ENCODE results near the gene SLC22A31. TPM values are rescaled to one million over a fixed set of nuclear protein-coding genes. Genes with fewer than 3 reads are reported as not detected.

Gene SLC22A31
- total and polyA plus RNA-seq, 2 experiments from 2014 or later = 2.1 to 13.8 TPM

DNA sequence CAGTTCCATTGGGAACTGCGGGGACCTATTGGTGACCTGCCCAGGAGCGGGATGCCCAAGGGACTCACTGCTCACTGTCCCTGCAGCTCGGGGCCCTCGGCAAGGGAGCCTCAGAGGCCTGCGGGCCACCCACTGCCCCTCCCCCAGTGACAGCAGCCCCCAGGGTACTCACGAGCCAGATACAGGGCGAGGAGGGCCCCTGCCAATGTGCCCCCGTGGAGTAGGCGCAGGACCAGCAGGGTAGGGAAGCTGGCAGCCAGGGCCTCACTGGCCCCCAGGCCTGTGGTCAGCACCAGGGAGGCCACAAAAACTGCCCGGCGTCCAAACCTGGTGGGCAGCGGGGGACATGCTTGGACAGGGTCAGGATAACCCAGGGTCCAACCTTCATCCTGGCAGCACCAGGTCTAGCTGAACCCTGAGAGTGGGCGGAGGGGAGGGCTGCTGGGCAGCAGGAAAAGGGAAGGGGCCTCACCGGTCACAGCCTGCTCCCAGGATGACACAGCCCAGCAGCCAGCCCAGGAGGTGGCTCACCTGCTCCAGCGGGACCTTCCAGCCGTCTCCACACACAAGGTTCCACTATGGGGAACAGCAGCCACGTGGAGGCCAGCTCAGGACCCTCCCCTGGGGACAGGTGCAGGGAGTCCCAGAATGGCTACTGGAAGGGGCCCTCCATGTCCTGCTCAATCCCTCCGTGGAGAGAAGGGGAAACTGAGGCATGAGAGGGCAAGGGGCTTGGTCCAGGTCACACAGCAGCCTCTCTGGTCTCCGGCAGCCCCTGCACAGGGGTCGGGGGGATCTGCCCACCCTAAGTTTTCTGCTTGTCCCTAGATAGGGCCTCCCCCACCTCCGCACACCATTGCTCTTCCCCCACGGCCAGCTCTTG, 855 bp downstream of the SLC22A31 start (continued):
- TF ChIP-seq, protein P1, sequence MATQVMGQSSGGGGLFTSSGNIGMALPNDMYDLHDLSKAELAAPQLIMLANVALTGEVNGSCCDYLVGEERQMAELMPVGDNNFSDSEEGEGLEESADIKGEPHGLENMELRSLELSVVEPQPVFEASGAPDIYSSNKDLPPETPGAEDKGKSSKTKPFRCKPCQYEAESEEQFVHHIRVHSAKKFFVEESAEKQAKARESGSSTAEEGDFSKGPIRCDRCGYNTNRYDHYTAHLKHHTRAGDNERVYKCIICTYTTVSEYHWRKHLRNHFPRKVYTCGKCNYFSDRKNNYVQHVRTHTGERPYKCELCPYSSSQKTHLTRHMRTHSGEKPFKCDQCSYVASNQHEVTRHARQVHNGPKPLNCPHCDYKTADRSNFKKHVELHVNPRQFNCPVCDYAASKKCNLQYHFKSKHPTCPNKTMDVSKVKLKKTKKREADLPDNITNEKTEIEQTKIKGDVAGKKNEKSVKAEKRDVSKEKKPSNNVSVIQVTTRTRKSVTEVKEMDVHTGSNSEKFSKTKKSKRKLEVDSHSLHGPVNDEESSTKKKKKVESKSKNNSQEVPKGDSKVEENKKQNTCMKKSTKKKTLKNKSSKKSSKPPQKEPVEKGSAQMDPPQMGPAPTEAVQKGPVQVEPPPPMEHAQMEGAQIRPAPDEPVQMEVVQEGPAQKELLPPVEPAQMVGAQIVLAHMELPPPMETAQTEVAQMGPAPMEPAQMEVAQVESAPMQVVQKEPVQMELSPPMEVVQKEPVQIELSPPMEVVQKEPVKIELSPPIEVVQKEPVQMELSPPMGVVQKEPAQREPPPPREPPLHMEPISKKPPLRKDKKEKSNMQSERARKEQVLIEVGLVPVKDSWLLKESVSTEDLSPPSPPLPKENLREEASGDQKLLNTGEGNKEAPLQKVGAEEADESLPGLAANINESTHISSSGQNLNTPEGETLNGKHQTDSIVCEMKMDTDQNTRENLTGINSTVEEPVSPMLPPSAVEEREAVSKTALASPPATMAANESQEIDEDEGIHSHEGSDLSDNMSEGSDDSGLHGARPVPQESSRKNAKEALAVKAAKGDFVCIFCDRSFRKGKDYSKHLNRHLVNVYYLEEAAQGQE (IDR thresholded peaks at IDR 0.05; ENCODE audit: unreplicated experiment) = no peak
- TF ChIP-seq CREB1 (CRISPR knock-in tag; IDR thresholded peaks at IDR 0.05; ENCODE audit: low read depth) (no peak), EZH2 (IDR thresholded peaks at IDR 0.05; ENCODE audit: low read depth, unreplicated experiment) (no peak), ZNF114 (CRISPR knock-in tag; IDR thresholded peaks at IDR 0.05) (no peak), ZNF331 (CRISPR knock-in tag; IDR thresholded peaks at IDR 0.05; ENCODE audit: low read depth) (no peak), STAT1 (IDR thresholded peaks at IDR 0.05; ENCODE audit: unreplicated experiment) (no peak)
- TF ChIP-seq, protein P2, sequence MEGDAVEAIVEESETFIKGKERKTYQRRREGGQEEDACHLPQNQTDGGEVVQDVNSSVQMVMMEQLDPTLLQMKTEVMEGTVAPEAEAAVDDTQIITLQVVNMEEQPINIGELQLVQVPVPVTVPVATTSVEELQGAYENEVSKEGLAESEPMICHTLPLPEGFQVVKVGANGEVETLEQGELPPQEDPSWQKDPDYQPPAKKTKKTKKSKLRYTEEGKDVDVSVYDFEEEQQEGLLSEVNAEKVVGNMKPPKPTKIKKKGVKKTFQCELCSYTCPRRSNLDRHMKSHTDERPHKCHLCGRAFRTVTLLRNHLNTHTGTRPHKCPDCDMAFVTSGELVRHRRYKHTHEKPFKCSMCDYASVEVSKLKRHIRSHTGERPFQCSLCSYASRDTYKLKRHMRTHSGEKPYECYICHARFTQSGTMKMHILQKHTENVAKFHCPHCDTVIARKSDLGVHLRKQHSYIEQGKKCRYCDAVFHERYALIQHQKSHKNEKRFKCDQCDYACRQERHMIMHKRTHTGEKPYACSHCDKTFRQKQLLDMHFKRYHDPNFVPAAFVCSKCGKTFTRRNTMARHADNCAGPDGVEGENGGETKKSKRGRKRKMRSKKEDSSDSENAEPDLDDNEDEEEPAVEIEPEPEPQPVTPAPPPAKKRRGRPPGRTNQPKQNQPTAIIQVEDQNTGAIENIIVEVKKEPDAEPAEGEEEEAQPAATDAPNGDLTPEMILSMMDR (conservative IDR thresholded peaks at IDR 0.05; ENCODE audit: low read depth in 2 of 2) = no peak

GRCh38 chr16:89198417-89199240, 1.7 kb downstream of the SLC22A31 start:
- H3K36me3 Mint-ChIP-seq (ENCODE audit: low read depth) = peaks cover 2% of the 10 kb centered on the region; the same call in 1 of the 3 replicates
- H3K36me3 ChIP-seq (ENCODE audit: insufficient read depth) = no peaks in the 10 kb centered on the region
- H3K4me2 ChIP-seq = no peak overlapping the region
- peaks cover 7% of the 10 kb centered on the region; the same call in 1 of the 2 replicates for H3K4me1 ChIP-seq (ENCODE audit: insufficient read depth)
- H3K27me3 Mint-ChIP-seq (ENCODE audit: insufficient read depth, low read depth, poor library complexity) = peaks cover 33% of the 10 kb centered on the region
- H3K4me3 ChIP-seq = no peak overlapping the region
- H3K9me2 ChIP-seq (ENCODE audit: insufficient read depth) = no peaks in the 10 kb centered on the region
- H3F3A ChIP-seq (replicated peaks; ENCODE audit: low read depth) = 0 out of 2 replicates have a peak, but pooled peaks cover 6% of the 10 kb centered on the region
- peaks cover 5% of the 10 kb centered on the region; the same call in 2 of the 3 replicates for H3K4me1 Mint-ChIP-seq
- peaks cover 7% of the 10 kb centered on the region; the same call in 2 of the 3 replicates for H3K9me3 Mint-ChIP-seq
- no peaks in the 10 kb centered on the region for H4K20me1 ChIP-seq (replicated peaks; ENCODE audit: insufficient read depth)
- no peak overlapping the region for H3K4me3 Mint-ChIP-seq
- H3K27ac ChIP-seq (ENCODE audit: low read depth) = no peak overlapping the region
- DNase-seq (ENCODE audit: low spot score) (no peak), ATAC-seq (no peak)
- peaks cover 28% of the 10 kb centered on the region for H3K27me3 ChIP-seq (ENCODE audit: insufficient read depth)
- no peak overlapping the region for H3K27ac Mint-ChIP-seq
- H2AFZ ChIP-seq = no peak overlapping the region
- H3K79me2 ChIP-seq (replicated peaks; ENCODE audit: insufficient read depth) = no peaks in the 10 kb centered on the region
- TF ChIP-seq STAT1 (IDR thresholded peaks at IDR 0.05; ENCODE audit: unreplicated experiment) (no peak), ZNF462 (CRISPR knock-in tag; IDR thresholded peaks at IDR 0.05) (no peak), EZH2 (IDR thresholded peaks at IDR 0.05; ENCODE audit: low read depth, unreplicated experiment) (no peak)

Measured in GM23338 (cell line).